Right renal pelvis (tissue), 4 donors: Measurements from ENCODE around the gene ARAF. TPM values are rescaled to one million over a fixed set of nuclear protein-coding genes. Genes with fewer than 3 reads are reported as not detected.
A peak's percentile ranks its signal among the peaks of the same experiment; 100 is the strongest.

Source experiments
- DNase-seq, 4 donors: peaks; one replicate each; pipeline ENCODE4 v3.0.0-alpha.2; 2013; ENCODE audit warnings: low read depth in 4 of 4, low spot score in 3 of 4, missing footprints in 1 of 4
- polyA plus RNA-seq, 4 donors: library from polyadenylated mRNA; unstranded; fragments of 120-200 nt; gene quantifications; one replicate each; pipeline ENCODE4 v1.2.1, GENCODE V29; 2013; ENCODE audit not compliant: insufficient read length in 4 of 4

ARAF gene
- polyA plus RNA-seq, 4 donors = 59.6 to 70.6 (median 65.2) TPM

DNA sequence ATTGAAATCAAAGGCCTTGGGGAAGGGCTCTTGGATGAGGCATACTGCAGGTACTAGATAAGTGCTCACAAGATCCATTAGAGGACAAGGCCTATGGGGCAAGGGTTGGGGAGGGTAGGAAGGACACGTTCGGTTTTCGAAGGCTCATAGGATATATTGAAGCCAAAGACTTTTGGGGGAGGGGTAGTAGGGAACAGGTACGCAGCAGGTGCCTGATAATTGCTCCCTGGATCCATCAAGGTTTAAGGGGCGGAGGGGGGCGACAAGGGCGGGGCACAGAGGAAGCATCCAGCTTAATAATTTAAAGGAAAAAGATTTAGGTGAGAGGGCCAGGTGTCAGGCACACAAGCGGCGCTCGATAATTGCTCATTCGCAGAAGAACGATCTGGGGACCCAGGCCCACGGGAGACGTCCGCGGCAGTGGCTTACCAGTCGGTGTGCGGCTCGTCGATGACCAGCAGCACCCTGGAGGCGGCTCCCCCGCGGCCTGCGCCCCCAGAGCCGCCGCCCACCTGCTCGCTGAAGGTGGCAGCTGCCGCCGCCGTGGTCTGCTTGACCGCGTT is 58.0 kb downstream of the ARAF start:
- no peak for DNase-seq

DNA sequence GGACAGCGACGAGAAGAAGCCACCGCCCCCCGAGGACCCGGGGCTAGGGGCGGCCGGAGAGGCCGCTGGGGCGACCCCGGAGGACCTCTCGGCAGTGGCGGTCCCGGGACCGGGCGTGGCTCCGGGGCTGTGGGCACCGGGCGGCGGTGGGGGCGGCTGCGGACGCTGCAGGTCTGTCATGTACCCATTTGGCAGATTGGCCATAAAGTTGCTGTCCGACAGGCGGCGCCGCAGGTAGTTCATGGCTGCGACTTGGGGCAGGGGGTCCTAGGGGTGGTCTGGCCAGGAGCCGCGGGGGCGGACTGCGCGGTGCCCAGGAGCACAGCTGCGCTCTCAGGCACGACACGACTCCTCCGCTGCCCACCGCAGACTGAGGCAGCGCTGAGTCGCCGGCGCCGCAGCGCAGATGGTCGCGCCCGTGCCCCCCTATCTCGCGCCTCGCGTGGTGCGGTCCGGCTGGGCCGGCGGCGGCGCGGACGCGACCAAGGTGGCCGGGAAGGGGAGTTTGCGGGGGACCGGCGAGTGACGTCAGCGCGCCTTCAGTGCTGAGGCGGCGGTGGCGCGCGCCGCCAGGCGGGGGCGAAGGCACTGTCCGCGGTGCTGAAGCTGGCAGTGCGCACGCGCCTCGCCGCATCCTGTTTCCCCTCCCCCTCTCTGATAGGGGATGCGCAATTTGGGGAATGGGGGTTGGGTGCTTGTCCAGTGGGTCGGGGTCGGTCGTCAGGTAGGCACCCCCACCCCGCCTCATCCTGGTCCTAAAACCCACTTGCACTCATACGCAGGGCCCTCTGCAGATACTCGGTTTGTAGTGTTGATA is 58.7 kb downstream of the ARAF start, which contains the start of gene SYN1:
SYN1 (minus strand) TSS at position 372 of the 817 bp plus-strand sequence; CDS start at position 243, 129 bp downstream.
- DNase-seq = peak; percentile 40 to 60 (median 46)

DNA sequence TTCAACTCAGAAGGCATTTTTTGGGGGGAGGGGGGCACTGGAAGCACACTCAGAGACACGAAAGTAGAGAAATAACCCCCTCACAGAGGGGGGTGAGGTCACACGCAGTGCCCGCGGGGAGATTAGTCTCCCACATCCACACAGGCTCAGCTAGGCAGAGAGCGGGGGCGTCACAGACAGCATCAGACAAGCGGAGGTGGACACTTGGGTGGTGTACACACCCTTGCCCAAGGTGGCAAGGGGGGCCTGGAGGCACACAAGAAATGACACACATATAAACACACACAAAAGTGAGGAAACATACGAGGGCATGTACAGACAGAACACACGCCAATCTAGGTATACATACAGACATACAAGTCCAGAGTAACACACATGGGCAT is 59.3 kb downstream of the ARAF start:
- no peak for DNase-seq

Other genes starting within 250 kb of the ARAF start
- gene ZNF157, start 190.6 kb upstream of the ARAF start, polyA plus RNA-seq = 1 to 10 TPM in 1 of 4 donors, under 1 TPM in 3; 0.74 to 1.1 (median 0.93) TPM
- 10 to 100 TPM; 11.7 to 16.1 (median 13.9) TPM for gene ZNF41, start 78.0 kb upstream of the ARAF start, polyA plus RNA-seq
- gene TIMP1, start 21.2 kb downstream of the ARAF start, polyA plus RNA-seq = 100 to 1,000 TPM in 2 of 4 donors, 10 to 100 TPM in 2; 82.0 to 108 (median 93.4) TPM
- 1 to 10 TPM; 5.9 to 8.1 (median 6.5) TPM for gene SYN1, start 58.7 kb downstream of the ARAF start, polyA plus RNA-seq
- 1 to 10 TPM in 3 of 4 donors, under 1 TPM in 1; 0.91 to 1.3 (median 1.3) TPM for gene CFP, start 68.7 kb downstream of the ARAF start, polyA plus RNA-seq
- gene ELK1, start 89.4 kb downstream of the ARAF start, polyA plus RNA-seq = 10 to 100 TPM; 26.9 to 34.4 (median 31.8) TPM
- gene UXT, start 98.0 kb downstream of the ARAF start, polyA plus RNA-seq = 100 to 1,000 TPM; 113 to 124 (median 117) TPM